Stimulated activated CD4-positive, alpha-beta T cell treated with anti-CD3 and anti-CD28 coated beads, Interleukin-2, amount 100 ng/mL, for 24 hours (primary cell): ENCODE measurements around the gene UBE2O.

Experiments used
- DNase-seq, 2 donors: peaks; one replicate each; pipeline ENCODE4 v3.0.0-alpha.2; 2020

Gene UBE2O

GRCh38 chr17:76462556-76463290 is 9.8 kb upstream of the UBE2O start:
- no peak for DNase-seq

GRCh38 chr17:76461765-76462555 is 9.0 kb upstream of the UBE2O start:
- no peak for DNase-seq

GRCh38 chr17:76459674-76460073 is 6.7 kb upstream of the UBE2O start:
- no peak for DNase-seq

- DNase-seq, result no peak
These were observed 5.9 kb upstream of the UBE2O start for GRCh38 chr17:76458580-76459490.

- no peak for DNase-seq
These were observed 435 bp upstream of the UBE2O start for GRCh38 chr17:76453431-76453743.

- DNase-seq, result no peak
These were observed 759 bp downstream of the UBE2O start for GRCh38 chr17:76452127-76452659.

GRCh38 chr17:76451506-76451905 is 1.4 kb downstream of the UBE2O start:
- no peak for DNase-seq

- DNase-seq, result no peak
These were observed 3.8 kb downstream of the UBE2O start for GRCh38 chr17:76449126-76449525.

GRCh38 chr17:76447931-76448652 is 4.9 kb downstream of the UBE2O start:
- DNase-seq, result no peak

GRCh38 chr17:76446449-76447231 is 6.3 kb downstream of the UBE2O start:
- no peak for DNase-seq

- no peak for DNase-seq
These were observed 7.1 kb downstream of the UBE2O start for GRCh38 chr17:76445697-76446448.

- no peak for DNase-seq
These were observed 8.2 kb downstream of the UBE2O start for GRCh38 chr17:76444518-76445311.

- DNase-seq, result no peak
These were observed 10.3 kb downstream of the UBE2O start for GRCh38 chr17:76442341-76443338.

GRCh38 chr17:76441686-76442340 is 11.1 kb downstream of the UBE2O start:
- DNase-seq, result no peak

- no peak for DNase-seq
These were observed 12.1 kb downstream of the UBE2O start for GRCh38 chr17:76440751-76441362.

GRCh38 chr17:76439314-76439928 is 13.5 kb downstream of the UBE2O start:
- no peak for DNase-seq

GRCh38 chr17:76438906-76439305 is 14.0 kb downstream of the UBE2O start:
- DNase-seq, result no peak
